ENCODE data around the gene SRL. TPM values are rescaled to one million over a fixed set of nuclear protein-coding genes. Genes with fewer than 3 reads are reported as not detected.

Gene SRL
- total and polyA plus RNA-seq, 2 of the 8 experiments (the other 6 are each of a cell fraction or from before 2014, with no cell fraction given), result 0.05 TPM; not detected in 1

DNA sequence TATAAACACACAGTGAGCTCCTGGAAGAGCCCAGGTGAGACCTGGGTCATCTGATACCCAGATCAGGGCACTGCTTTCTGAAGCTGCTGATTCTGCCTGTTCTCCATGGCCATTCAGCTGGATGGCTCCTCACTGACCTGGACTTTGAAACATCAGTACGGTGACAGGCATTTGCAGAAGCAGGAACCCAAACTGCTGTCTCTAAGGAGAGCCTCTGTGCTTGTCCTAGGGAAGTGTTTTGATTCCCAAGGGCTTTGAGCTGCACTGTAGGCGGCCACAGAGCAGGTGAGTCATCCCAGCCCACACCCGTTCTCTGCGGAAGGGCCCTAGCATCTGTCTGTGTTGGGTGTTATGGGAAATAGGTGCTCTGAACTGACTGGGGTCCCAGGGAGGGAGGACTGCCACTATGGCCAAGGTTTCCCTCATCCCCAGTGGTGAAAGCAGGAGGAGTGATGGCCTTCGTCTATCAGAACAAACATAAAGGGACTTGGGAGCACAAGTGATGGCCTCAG, 64.9 kb downstream of the SRL start:
- Histone ChIP-seq H3K4me2 (ENCODE audit: insufficient read depth in 1 of 2, low read depth in 2 of 2, low read length in 2 of 2) (no peak overlapping the region), H4K20me1 (replicated peaks in 1 of 2; ENCODE audit: control insufficient read depth in 1 of 2, insufficient read depth in 2 of 2, low read length in 2 of 2) (no peaks in the 10 kb centered on the region), H3K27me3 (replicated peaks in 1 of 4; ENCODE audit: control insufficient read depth in 3 of 4, extremely low read depth in 1 of 4, insufficient read depth in 3 of 4, low read length in 3 of 4) (no peaks in the 10 kb centered on the region; a peak in 1 of 7 replicates), H3K36me3 (ENCODE audit: control insufficient read depth in 2 of 4, insufficient read depth in 4 of 4, low read length in 3 of 4) (no peaks in the 10 kb centered on the region), H2BK12ac (ENCODE audit: low read depth, low read length) (no peak overlapping the region), H3K18ac (ENCODE audit: extremely low read depth, low read length) (no peak overlapping the region), H3K79me1 (ENCODE audit: low read depth, low read length) (no peaks in the 10 kb centered on the region), H3K14ac (ENCODE audit: insufficient read length) (no peak overlapping the region), H2BK120ac (replicated peaks; ENCODE audit: low read depth, low read length) (no peak overlapping the region), H4K8ac (ENCODE audit: extremely low read depth, insufficient read depth, low read length) (no peak overlapping the region), H3K4me1 (replicated peaks in 1 of 4; ENCODE audit: control insufficient read depth in 3 of 4, insufficient read depth in 4 of 4, low read length in 3 of 4) (peaks cover 0 to 3% (median 2%) of the 10 kb centered on the region in 4 experiments; a peak in 2 of 7 replicates), H3K4ac (replicated peaks; ENCODE audit: insufficient read length, low read depth, low read length) (no peak overlapping the region), H4K91ac (replicated peaks; ENCODE audit: insufficient read length, low read length) (no peak overlapping the region), H2BK20ac (ENCODE audit: low read length) (no peak overlapping the region), H3K4me3 (ENCODE audit: extremely low read depth in 1 of 4, insufficient read depth in 2 of 4, low read depth in 3 of 4, low read length in 4 of 4) (no peak overlapping the region), H3K9ac (replicated peaks in 1 of 4; ENCODE audit: extremely low read depth in 1 of 4, low read depth in 3 of 4, low read length in 3 of 4) (no peak overlapping the region), H3K23ac (ENCODE audit: insufficient read length) (no peak overlapping the region), H2BK15ac (ENCODE audit: low read length) (no peak overlapping the region), H3K56ac (replicated peaks; ENCODE audit: insufficient read length, low read depth, low read length) (no peak overlapping the region), H3K27ac (ENCODE audit: low read depth, low read length) (no peak overlapping the region), H4K5ac (ENCODE audit: insufficient read length, low read depth, low read length) (no peak overlapping the region), H3K23me2 (ENCODE audit: low read depth, low read length) (no peaks in the 10 kb centered on the region; the same call in 1 of the 2 replicates), H3K9me3 (ENCODE audit: insufficient read depth in 2 of 2, low read depth in 1 of 2, low read length in 1 of 2) (no peaks in the 10 kb centered on the region), H3K79me2 (ENCODE audit: control insufficient read depth in 1 of 2, insufficient read depth in 2 of 2, low read length in 2 of 2) (no peaks in the 10 kb centered on the region), H2AK5ac (ENCODE audit: low read depth, low read length) (no peak overlapping the region), H2BK5ac (ENCODE audit: low read depth, low read length) (no peak overlapping the region), H2AFZ (ENCODE audit: low read length) (no peak overlapping the region)
- no peak for TF ChIP-seq BCL11A (IDR thresholded peaks at IDR 0.05; ENCODE audit: low read depth in 2 of 2, low read length in 2 of 2)
- TF ChIP-seq JUND (IDR thresholded peaks at IDR 0.05; ENCODE audit: low read length), result peak; percentile 24; the same call in 1 of the 2 replicates
- DNase-seq (ENCODE audit: low read depth in 1 of 2, low spot score in 2 of 2) (no peak), FAIRE-seq (no peak)
- POLR2A ChIA-PET (ENCODE audit: partially characterized antibody), result interaction anchor here (0.6 to 1.3 kb wide), 5 partner anchors 12 to 173 kb away, joined by 3 to 4 read pairs (median 3); no protein-coding TSS in a partner anchor
- 71% methylated on average over 5 of the region's 5 CpGs; no CpG with 5 or more reads in 1 of the 2 experiments for WGBS, 2 experiments (ENCODE audit: extremely low coverage in 1 of 2, insufficient coverage in 1 of 2, insufficient read length in 1 of 2, insufficient replicate concordance in 2 of 2, low coverage in 1 of 2, low lambda C conversion rate in 2 of 2, missing lambda C conversion rate in 1 of 2)
- CTCF ChIA-PET (ENCODE audit: partially characterized antibody), result interaction anchor here (0.7 to 1.9 kb wide), 8 partner anchors 10 to 194 kb away, joined by 3 to 6 read pairs (median 4); no protein-coding TSS in a partner anchor

All from H1 (cell line).